ENCODE measurements around the gene PADI1.

Gene PADI1

DNA sequence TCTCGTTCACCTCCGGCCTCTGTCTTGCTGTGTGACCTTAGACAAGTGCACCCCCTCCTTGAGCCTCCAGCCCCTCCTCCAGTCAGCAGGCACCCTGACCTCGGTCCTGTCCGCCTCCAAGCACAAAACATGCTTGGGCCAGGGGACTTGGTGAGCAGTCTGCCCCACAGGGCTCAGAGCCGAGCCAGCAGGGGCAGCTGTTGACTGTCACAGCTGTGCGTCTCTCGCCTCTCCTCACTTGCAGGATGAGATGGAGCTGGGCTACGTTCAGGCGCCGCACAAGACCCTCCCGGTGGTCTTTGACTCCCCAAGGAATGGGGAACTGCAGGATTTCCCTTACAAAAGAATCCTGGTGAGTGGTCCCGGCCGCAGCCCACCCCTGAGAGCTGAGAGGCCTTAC is 68.2 kb downstream of the PADI1 start:
- DNase-seq (no peak), ATAC-seq (no peak)

DNA sequence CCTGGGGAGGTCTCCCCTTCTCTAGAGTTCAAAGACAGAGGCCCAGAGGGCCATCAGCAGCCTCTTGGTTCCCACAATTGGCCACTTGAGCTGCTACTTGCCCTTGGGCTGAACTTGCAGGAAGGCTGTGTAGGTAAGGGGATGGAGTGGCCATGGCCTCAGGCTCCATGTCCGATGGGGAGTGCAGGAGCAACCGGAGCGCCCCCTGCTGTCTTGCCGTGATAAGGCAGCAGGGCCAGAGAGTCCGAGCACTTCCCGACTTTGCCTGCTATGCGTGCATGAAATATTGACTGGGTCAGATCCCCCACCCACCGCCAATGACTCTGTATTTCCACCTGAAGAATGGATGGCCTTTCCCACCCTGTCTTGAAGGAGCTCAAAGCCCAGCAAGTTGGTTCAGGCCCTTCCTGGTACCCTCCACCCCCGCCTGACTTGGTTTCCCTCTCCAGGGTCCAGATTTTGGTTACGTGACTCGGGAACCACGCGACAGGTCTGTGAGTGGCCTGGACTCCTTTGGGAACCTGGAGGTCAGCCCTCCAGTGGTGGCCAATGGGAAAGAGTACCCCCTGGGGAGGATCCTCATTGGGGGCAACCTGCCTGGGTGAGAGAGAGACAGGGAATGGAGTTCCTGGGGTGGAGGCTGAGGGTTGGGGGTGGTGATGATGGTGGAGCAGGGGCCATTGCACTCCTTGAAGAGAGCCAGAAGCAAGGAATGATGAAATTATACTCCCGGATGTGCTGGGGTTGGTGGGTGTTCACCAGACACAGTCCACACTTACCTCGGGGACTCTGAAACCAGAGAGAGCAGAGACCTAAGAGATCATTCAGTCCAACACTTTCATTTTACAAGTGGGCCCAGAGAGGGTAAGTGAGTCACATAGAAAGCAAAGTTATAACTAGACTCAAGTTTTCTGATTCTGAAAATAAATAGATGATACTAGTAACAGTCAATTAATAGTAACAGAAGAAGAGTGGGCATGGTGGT is 69.5 kb downstream of the PADI1 start:
- ATAC-seq (peak; percentile 45), DNase-seq (peak; percentile 71)

DNA sequence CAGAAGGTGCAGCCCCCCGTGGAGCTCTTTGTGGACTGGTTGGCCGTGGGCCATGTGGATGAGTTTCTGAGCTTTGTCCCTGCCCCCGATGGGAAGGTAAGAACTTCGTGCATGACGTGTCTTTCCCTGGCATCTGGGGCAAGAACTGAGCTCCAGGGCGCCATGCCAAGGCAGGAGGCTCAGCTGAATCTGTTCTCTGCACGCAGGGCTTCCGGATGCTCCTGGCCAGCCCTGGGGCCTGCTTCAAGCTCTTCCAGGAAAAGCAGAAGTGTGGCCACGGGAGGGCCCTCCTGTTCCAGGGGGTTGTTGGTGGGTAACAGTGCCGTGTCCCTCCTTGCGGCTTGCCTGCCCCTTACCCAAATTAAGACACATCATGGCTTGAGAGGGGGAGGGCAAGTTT is 71.6 kb downstream of the PADI1 start:
- ATAC-seq (no peak), DNase-seq (no peak)

DNA sequence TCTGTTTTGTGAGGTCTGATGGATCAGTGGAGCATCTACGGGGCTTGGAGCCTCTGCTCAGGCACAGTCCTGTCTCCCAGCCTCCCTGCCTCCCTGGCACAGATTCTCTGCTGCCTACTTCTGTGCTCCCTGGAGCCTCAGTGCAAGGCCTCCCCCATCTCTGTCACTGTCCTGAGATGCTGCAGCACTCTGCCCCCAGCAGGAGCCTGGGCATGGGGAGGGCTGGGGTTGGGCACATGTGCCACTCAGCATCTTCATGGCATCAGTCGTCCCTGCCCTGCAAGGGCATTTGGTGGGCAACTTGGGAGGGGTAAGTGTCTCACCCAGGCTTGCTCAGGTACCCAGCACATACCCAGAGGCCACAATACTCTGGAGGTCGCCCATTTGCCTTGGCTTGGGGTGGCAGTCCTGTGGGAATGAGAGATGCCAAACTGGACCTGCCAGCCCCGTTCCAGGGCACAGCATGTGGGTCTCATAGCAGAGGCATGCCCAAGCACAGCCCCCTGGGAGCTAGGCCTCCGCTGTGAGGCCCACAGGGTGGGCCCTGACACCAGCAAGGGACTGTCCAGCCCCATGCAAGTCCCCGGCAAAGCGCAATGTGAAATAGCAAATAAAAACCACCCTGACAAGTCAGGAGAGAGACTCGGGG is 72.7 kb downstream of the PADI1 start:
- no peak for ATAC-seq
- DNase-seq: no peak

GRCh38 chr1:17278996-17279830 is 74.3 kb downstream of the PADI1 start:
- DNase-seq (no peak), ATAC-seq (no peak)

DNA sequence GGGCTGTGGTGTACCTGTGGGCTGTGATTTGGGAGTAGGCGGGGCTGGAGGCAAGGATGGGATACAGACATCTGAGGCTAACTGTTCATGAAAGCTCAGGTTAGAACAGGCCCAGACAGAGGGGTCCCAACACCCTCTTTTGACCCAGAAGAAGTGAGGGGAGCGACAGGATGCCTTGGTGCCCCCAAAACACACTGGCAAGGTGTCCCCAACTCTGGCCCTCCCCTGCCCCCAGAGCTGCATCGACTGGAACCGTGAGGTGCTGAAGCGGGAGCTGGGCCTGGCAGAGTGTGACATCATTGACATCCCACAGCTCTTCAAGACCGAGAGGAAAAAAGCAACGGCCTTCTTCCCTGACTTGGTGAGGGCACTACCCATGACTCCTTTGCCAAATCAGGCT is 75.5 kb downstream of the PADI1 start:
- DNase-seq (no peak), ATAC-seq (no peak)

- ATAC-seq: no peak
- no peak for DNase-seq
Measured at GRCh38 chr1:17280894-17281293, 76.0 kb downstream of the PADI1 start.

DNA sequence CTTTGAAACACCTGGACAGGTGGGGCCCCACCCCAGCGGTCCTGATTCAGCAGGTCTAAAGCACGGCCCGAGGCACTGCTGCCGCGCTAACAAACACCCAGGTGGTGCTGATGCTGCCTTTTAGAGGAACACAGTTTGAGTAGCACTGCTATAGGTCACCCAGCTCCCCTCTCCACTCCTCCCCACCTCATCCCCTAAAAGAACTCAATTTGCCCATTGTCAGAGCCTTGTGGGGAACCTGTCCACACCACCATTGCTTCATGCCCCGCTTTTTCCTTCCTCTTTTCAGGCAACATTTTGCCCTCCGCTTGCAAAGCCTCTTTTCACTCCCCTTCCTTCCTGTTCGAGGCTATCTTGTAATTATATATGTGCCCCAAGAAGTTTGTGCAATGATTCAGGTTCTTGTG is 76.8 kb downstream of the PADI1 start:
- DNase-seq (no peak), ATAC-seq (no peak)

DNA sequence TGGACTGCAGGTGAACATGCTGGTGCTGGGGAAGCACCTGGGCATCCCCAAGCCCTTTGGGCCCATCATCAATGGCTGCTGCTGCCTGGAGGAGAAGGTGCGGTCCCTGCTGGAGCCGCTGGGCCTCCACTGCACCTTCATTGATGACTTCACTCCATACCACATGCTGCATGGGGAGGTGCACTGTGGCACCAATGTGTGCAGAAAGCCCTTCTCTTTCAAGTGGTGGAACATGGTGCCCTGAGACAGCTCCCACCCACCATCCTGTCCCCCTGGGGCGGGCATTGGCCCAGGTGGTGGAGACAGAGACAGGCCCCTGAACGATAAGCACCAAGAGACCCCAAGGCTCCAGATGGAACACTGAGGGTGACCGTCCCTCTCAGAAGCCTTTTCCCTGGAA is 77.9 kb downstream of the PADI1 start:
- DNase-seq: no peak
- ATAC-seq: no peak

- no peak for DNase-seq
- no peak for ATAC-seq
Measured at GRCh38 chr1:17286646-17287045, 81.7 kb downstream of the PADI1 start.

DNA sequence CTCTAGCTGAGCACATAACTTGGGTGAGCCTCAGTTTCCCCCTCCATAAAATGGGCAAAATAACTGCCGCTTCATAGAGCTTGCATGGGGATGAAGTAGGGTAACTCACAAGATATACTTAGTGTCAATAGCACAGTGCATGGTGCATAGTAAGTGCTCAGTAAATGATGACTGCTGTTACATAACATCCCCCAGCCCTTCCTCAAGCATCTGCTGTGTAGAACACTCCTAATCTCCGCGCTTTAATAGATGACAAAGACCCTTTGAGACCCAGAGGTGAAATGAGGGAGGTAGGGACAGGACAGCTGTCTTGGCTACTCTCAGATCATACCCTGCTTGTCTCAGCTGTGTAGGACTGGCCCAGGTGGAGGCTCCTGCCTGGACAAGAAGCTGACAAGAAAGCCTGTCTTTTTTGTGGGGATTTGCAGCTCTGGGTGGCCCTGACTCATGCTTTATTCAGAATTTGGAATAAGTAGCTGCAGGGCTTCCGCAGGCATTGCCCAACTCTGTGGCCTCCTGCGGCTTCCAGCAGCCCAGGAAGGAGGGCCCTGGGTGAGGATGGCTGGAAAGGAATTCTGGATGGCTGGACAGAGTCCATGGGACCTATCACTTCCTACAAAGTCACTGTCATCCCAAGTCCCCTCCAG is 82.3 kb downstream of the PADI1 start:
- ATAC-seq (no peak), DNase-seq (no peak)

GRCh38 chr1:17289721-17290120 is 84.8 kb downstream of the PADI1 start:
- DNase-seq: no peak
- no peak for ATAC-seq

GRCh38 chr1:17290553-17290952 is 85.6 kb downstream of the PADI1 start:
- no peak for DNase-seq
- no peak for ATAC-seq

- no peak for DNase-seq
- ATAC-seq: no peak
Measured at GRCh38 chr1:17292299-17293160, 87.6 kb downstream of the PADI1 start.

GRCh38 chr1:17293681-17294425 is 88.9 kb downstream of the PADI1 start:
- ATAC-seq: no peak
- DNase-seq: no peak

- DNase-seq: no peak
- no peak for ATAC-seq
Measured at GRCh38 chr1:17295292-17295691, 90.4 kb downstream of the PADI1 start.

Data from stimulated activated naive CD8-positive, alpha-beta T cell treated with anti-CD3 and anti-CD28 coated beads, Interleukin-15, Interleukin-2, amounts not matched to agents 100 U/mL and 50 U/mL, for 24 hours (primary cell).